Subcutaneous preadipocyte (primary cell): ENCODE data around the gene PRH1. TPM values are rescaled to one million over a fixed set of nuclear protein-coding genes. Genes with fewer than 3 reads are reported as not detected.

ENCODE experiments used
- small RNA-seq: library from RNA; depleted of rRNA; stranded (forward); fragments of <200 nt; gene quantifications from one replicate; pipeline ENCODE3, GENCODE V24; 2012
- total RNA-seq: library from RNA; depleted of rRNA; stranded (reverse); fragments of >200 nt; gene quantifications from 2 replicates; pipeline ENCODE4 v1.2.3, GENCODE V29; 2012

Gene PRH1
- 19.5 and 32.5 TPM in 2 replicates for total RNA-seq

GRCh38 chr12:10884086-10884725, at the start of gene PRH1:
Gene PRH1 (minus strand): TSS chr12:10884255. CDS start chr12:10884217, 38 bp downstream.

GRCh38 chr12:10928746-10929286, 44.8 kb upstream of the PRH1 start, which contains the start of gene PRH2:
Gene PRH2 (plus strand): TSS chr12:10929236. CDS start chr12:10929274, 38 bp downstream.

GRCh38 chr12:10909462-10909861, 25.4 kb upstream of the PRH1 start, which contains the start of gene TAS2R13:
Gene TAS2R13 (minus strand): TSS chr12:10909562. CDS start chr12:10909298, 264 bp downstream.

GRCh38 chr12:10849425-10849878, 34.6 kb downstream of the PRH1 start, which contains the start of gene PRR4:
Gene PRR4 (minus strand): TSS chr12:10849475. CDS start chr12:10849437, 38 bp downstream.

Small RNAs within 50 kb of the gene (small RNA-seq; reads per million reads assigned to genes)
- 0.19 reads per million for gene PRR4

Other genes starting within 250 kb of the PRH1 start
- gene STYK1, start 210.2 kb downstream of the PRH1 start, total RNA-seq, result 0.59 TPM in 1 of 2 replicates, not detected in the other
- gene YBX3, start 160.9 kb downstream of the PRH1 start, total RNA-seq, result 165 and 196 TPM in 2 replicates
- gene TAS2R7, start 81.6 kb downstream of the PRH1 start, total RNA-seq, result not detected in 2 replicates
- under 0.01 TPM in 1 of 2 replicates, not detected in the other for gene TAS2R8, start 77.0 kb downstream of the PRH1 start, total RNA-seq
- gene TAS2R9, start 74.1 kb downstream of the PRH1 start, total RNA-seq, result 0.20 TPM in 1 of 2 replicates, not detected in the other
- 1.1 and 1.2 TPM in 2 replicates for gene TAS2R10, start 57.9 kb downstream of the PRH1 start, total RNA-seq
- gene PRR4, start 34.8 kb downstream of the PRH1 start, total RNA-seq, result 2.2 and 3.9 TPM in 2 replicates
- gene TAS2R13, start 25.3 kb upstream of the PRH1 start, total RNA-seq, result 1.8 and 2.2 TPM in 2 replicates
- not detected in 2 replicates for gene PRH2, start 45.0 kb upstream of the PRH1 start, total RNA-seq
- 3.7 and 4.1 TPM in 2 replicates for gene TAS2R14, start 55.0 kb upstream of the PRH1 start, total RNA-seq
- gene TAS2R50, start 102.7 kb upstream of the PRH1 start, total RNA-seq, result 2.6 and 3.7 TPM in 2 replicates
- 2.6 and 4.3 TPM in 2 replicates for gene TAS2R20, start 114.0 kb upstream of the PRH1 start, total RNA-seq
- gene TAS2R19, start 138.4 kb upstream of the PRH1 start, total RNA-seq, result 3.3 and 5.5 TPM in 2 replicates
- 4.8 and 6.8 TPM in 2 replicates for gene TAS2R31, start 147.2 kb upstream of the PRH1 start, total RNA-seq
- gene TAS2R46, start 178.0 kb upstream of the PRH1 start, total RNA-seq, result 2.2 TPM in 2 replicates
- 1.1 and 3.9 TPM in 2 replicates for gene TAS2R43, start 208.1 kb upstream of the PRH1 start, total RNA-seq